MM.1S (cell line): ENCODE results near the gene BMS1.

Experiments
- DNase-seq: peaks from one replicate; pipeline ENCODE4 v3.0.0-alpha.2; 2015
- H2AFZ ChIP-seq: fragments of 300-600 bp; sonication (generic); 2 replicates; pipeline ENCODE4 v1.6.0; 2016; ENCODE audit warnings: antibody characterized with exemption, low read length
- H3F3A ChIP-seq: fragments of 300-600 bp; sonication (generic); 2 replicates; pipeline ENCODE4 v1.6.1; 2016; ENCODE audit warnings: mild to moderate bottlenecking, antibody characterized with exemption, low read length, moderate library complexity, mixed read lengths; ENCODE audit not compliant: insufficient read depth
- H3K27ac ChIP-seq: fragments of 300-600 bp; sonication (generic); 2 replicates; pipeline ENCODE4 v1.5.1; 2016; ENCODE audit warnings: mild to moderate bottlenecking, low read length
- H3K27me3 ChIP-seq: fragments of 300-600 bp; sonication (generic); replicated peaks from 2 replicates; pipeline ENCODE4 v1.6.0; 2016; ENCODE audit warnings: low read length; ENCODE audit not compliant: insufficient read depth
- H3K36me3 ChIP-seq: fragments of 300-600 bp; sonication (generic); replicated peaks from 2 replicates; pipeline ENCODE4 v1.6.1; 2016; ENCODE audit warnings: mild to moderate bottlenecking, low read length, mixed read lengths; ENCODE audit not compliant: insufficient read depth
- H3K4me1 ChIP-seq: fragments of 300-600 bp; sonication (generic); 2 replicates; pipeline ENCODE4 v1.6.1; 2016; ENCODE audit warnings: low read length, mixed read lengths
- H3K4me2 ChIP-seq: fragments of 300-600 bp; sonication (generic); 2 replicates; pipeline ENCODE4 v1.6.0; 2016; ENCODE audit warnings: low read depth, low read length
- H3K4me3 ChIP-seq: fragments of 300-600 bp; sonication (generic); 2 replicates; pipeline ENCODE4 v1.5.1; 2016; ENCODE audit warnings: low read length, mixed read lengths
- H3K79me2 ChIP-seq: fragments of 300-600 bp; sonication (generic); 2 replicates; pipeline ENCODE4 v1.6.1; 2016; ENCODE audit warnings: mixed run types, low read length, mixed read lengths
- H3K9ac ChIP-seq: fragments of 300-600 bp; sonication (generic); 2 replicates; pipeline ENCODE4 v1.6.1; 2016; ENCODE audit warnings: low read length, mixed read lengths
- H3K9me2 ChIP-seq: fragments of 300-600 bp; sonication (generic); replicated peaks from 2 replicates; pipeline ENCODE4 v1.6.1; 2016; ENCODE audit warnings: mild to moderate bottlenecking, low read length, mixed read lengths; ENCODE audit not compliant: insufficient read depth
- H3K9me3 ChIP-seq: fragments of 300-600 bp; sonication (generic); replicated peaks from 2 replicates; pipeline ENCODE4 v1.6.1; 2016; ENCODE audit warnings: mild to moderate bottlenecking, low read length, mixed read lengths; ENCODE audit not compliant: insufficient read depth
- H4K20me1 ChIP-seq: fragments of 300-600 bp; sonication (generic); 2 replicates; pipeline ENCODE4 v1.6.1; 2016; ENCODE audit warnings: mild to moderate bottlenecking, low read length, moderate library complexity, mixed read lengths; ENCODE audit not compliant: insufficient read depth
- EZH2 ChIP-seq: fragments of 300-600 bp; sonication (generic); optimal IDR thresholded peaks from 2 replicates; pipeline ENCODE3; 2017; ENCODE audit warnings: low read depth, mild to moderate bottlenecking, antibody characterized with exemption, low read length, mixed read lengths
- EZH2phosphoT487 ChIP-seq: fragments of 300-600 bp; sonication (generic); IDR thresholded peaks from 2 replicates; pipeline ENCODE4 v1.6.1; 2018; ENCODE audit warnings: antibody characterized with exemption, low read length
- TF ChIP-seq, protein P1 (sequence below): fragments of 300-600 bp; sonication (generic); IDR thresholded peaks from 2 replicates; pipeline ENCODE4 v1.5.1; 2016; ENCODE audit warnings: antibody characterized with exemption, low read length, mixed read lengths

Gene BMS1

DNA sequence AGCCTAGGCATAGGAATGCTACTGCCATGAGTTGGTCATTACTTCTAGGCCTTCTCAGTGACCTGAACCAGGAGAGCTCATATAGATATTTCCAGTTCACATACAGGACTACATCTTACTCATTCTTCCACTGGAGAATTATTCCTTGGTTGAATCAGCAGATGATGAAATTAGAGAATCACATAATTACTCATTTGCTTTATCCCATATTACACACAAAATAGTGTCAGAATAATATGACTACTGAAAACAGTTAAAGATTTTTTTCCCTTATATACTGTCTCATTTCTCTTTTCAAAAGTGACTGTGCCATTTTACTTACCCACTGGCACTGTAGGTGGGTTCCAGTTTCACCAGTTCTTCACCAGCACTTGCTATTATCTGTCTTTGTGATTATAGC lies 18.5 kb downstream of the BMS1 start:
- H2AFZ ChIP-seq: no peak overlapping the region
- no peak overlapping the region for H3K27ac ChIP-seq
- H3K9ac ChIP-seq: no peak overlapping the region
- H3F3A ChIP-seq: no peaks in the 10 kb centered on the region
- no peaks in the 10 kb centered on the region for H3K27me3 ChIP-seq
- H3K4me3 ChIP-seq: no peak overlapping the region
- H3K4me2 ChIP-seq: no peak overlapping the region
- no peaks in the 10 kb centered on the region for H3K9me2 ChIP-seq
- TF ChIP-seq EZH2 (no peak), EZH2phosphoT487 (no peak)
- TF ChIP-seq, protein P1, sequence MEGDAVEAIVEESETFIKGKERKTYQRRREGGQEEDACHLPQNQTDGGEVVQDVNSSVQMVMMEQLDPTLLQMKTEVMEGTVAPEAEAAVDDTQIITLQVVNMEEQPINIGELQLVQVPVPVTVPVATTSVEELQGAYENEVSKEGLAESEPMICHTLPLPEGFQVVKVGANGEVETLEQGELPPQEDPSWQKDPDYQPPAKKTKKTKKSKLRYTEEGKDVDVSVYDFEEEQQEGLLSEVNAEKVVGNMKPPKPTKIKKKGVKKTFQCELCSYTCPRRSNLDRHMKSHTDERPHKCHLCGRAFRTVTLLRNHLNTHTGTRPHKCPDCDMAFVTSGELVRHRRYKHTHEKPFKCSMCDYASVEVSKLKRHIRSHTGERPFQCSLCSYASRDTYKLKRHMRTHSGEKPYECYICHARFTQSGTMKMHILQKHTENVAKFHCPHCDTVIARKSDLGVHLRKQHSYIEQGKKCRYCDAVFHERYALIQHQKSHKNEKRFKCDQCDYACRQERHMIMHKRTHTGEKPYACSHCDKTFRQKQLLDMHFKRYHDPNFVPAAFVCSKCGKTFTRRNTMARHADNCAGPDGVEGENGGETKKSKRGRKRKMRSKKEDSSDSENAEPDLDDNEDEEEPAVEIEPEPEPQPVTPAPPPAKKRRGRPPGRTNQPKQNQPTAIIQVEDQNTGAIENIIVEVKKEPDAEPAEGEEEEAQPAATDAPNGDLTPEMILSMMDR: no peak
- no peaks in the 10 kb centered on the region for H4K20me1 ChIP-seq
- H3K4me1 ChIP-seq: no peaks in the 10 kb centered on the region
- H3K36me3 ChIP-seq: peaks cover 29% of the 10 kb centered on the region
- no peaks in the 10 kb centered on the region for H3K9me3 ChIP-seq
- no peak for DNase-seq
- peaks cover 3% of the 10 kb centered on the region; the same call in 1 of the 2 replicates for H3K79me2 ChIP-seq

DNA sequence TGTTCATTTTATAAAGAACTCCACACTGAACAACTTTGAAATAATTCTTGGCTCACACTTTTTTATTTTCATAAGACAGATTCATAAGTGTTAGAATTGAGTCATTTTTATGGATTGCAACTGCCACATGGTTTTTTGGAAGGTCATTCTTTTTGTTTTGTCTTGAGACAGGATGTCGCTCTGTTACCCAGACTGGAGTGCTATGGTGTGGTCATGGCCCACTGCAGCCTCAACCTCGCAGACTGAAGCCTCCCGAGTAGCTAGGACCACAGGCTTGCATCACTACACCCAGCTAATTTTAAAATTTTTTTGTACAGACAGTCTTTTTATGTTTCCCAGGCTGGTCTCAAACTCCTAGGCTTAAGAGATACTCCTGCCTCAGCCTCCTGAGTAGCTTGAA lies 20.3 kb downstream of the BMS1 start:
- no peaks in the 10 kb centered on the region for H4K20me1 ChIP-seq
- H3K9ac ChIP-seq: no peak overlapping the region
- TF ChIP-seq EZH2phosphoT487 (no peak), EZH2 (no peak)
- TF ChIP-seq, protein P1: no peak
- H3K4me2 ChIP-seq: no peak overlapping the region
- H3K27me3 ChIP-seq: no peaks in the 10 kb centered on the region
- H3K4me1 ChIP-seq: no peaks in the 10 kb centered on the region
- H3K79me2 ChIP-seq: no peaks in the 10 kb centered on the region; the same call in 1 of the 2 replicates
- H3K4me3 ChIP-seq: no peak overlapping the region
- no peaks in the 10 kb centered on the region for H3F3A ChIP-seq
- no peak for DNase-seq
- peaks cover 16% of the 10 kb centered on the region for H3K36me3 ChIP-seq
- H3K27ac ChIP-seq: no peak overlapping the region
- no peaks in the 10 kb centered on the region for H3K9me2 ChIP-seq
- H3K9me3 ChIP-seq: no peaks in the 10 kb centered on the region
- no peak overlapping the region for H2AFZ ChIP-seq

DNA sequence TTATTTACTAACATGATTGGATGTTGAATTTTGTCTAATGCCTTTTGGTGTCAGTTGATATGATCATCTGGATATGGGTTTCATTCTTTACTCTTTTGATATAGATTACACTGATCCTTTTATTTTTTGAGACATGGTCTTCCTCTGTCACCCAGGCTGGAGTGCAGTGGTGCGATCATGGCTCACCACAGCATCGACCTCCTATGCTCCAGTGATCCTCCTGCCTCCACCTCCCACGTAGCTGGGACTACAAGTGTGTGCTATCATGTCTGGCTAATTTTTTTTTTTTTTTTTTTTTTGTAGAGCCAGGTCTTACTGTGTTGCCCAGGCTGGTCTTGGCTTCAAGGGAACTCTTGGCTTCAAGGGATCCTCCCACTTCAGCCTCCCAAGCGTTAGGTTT lies 27.1 kb downstream of the BMS1 start:
- Histone ChIP-seq H3K4me1 (no peaks in the 10 kb centered on the region), H3K27ac (no peak overlapping the region), H2AFZ (no peak overlapping the region), H3K9me3 (no peaks in the 10 kb centered on the region), H3K4me2 (no peak overlapping the region), H3F3A (no peaks in the 10 kb centered on the region), H3K27me3 (no peaks in the 10 kb centered on the region), H3K79me2 (peaks cover 5% of the 10 kb centered on the region), H3K36me3 (no peaks in the 10 kb centered on the region), H4K20me1 (no peaks in the 10 kb centered on the region), H3K9ac (no peak overlapping the region), H3K4me3 (no peak overlapping the region), H3K9me2 (no peaks in the 10 kb centered on the region)
- no peak for TF ChIP-seq EZH2
- no peak for TF ChIP-seq EZH2phosphoT487
- TF ChIP-seq, protein P1: no peak
- no peak for DNase-seq
